Transverse colon (tissue), 4 donors: ENCODE measurements around the gene GPX4. TPM values are rescaled to one million over a fixed set of nuclear protein-coding genes. Genes with fewer than 3 reads are reported as not detected.

Experiments
- DNase-seq: peaks from one replicate; pipeline ENCODE4 v3.0.0-alpha.2; 2019
- H3K27ac ChIP-seq, 4 donors: fragments of 200-600 bp; sonication (generic); 2 replicates each; pipeline ENCODE4 v1.5.1; 2016 to 2018; ENCODE audit warnings: inconsistent platforms in 4 of 4
- H3K27me3 ChIP-seq: fragments of 200-600 bp; sonication (generic); 2 replicates; pipeline ENCODE4 v1.5.1; 2017; ENCODE audit warnings: inconsistent platforms
- H3K36me3 ChIP-seq, 4 donors: fragments of 200-600 bp; sonication (generic); 2 replicates each; pipeline ENCODE4 v1.5.1; 2017 to 2019; ENCODE audit warnings: inconsistent platforms in 4 of 4
- H3K4me1 ChIP-seq, 4 donors: fragments of 200-600 bp; sonication (generic); 2 replicates each; pipeline ENCODE4 v1.5.1; 2017 to 2020; ENCODE audit warnings: inconsistent platforms in 4 of 4
- H3K4me3 ChIP-seq, 4 donors: fragments of 200-600 bp; sonication (generic); 1 replicate in 1 of 4; 2 replicates in 3 of 4; pipeline versions ENCODE4 v1.5.1 to v1.6.1; 2017 to 2019; ENCODE audit warnings: inconsistent platforms in 4 of 4
- H3K9me3 ChIP-seq, 2 donors: fragments of 200-600 bp; sonication (generic); 2 replicates each; pipeline ENCODE4 v1.5.1; 2017 to 2019; ENCODE audit warnings: inconsistent platforms in 2 of 2
- CTCF ChIP-seq, 5 experiments: fragments of 200-600 bp in 3 of 5; fragments of 450-650 bp in 2 of 5; sonication (generic) in 3 of 5; IDR thresholded peaks; 1 replicate in 2 of 5; 2 replicates in 3 of 5; pipeline ENCODE4 v1.5.1; 2016 to 2017; ENCODE audit warnings: antibody characterized with exemption in 5 of 5, inconsistent platforms in 3 of 5, mild to moderate bottlenecking in 2 of 5, moderate library complexity in 1 of 5
- EP300 ChIP-seq: sonication (generic); formaldehyde crosslinking; IDR thresholded peaks from one replicate; pipeline ENCODE4 v1.6.1; 2017; ENCODE audit warnings: antibody characterized with exemption, low read depth
- POLR2A ChIP-seq: fragments of 450-650 bp; IDR thresholded peaks from one replicate; pipeline ENCODE4 v1.6.1; 2016; ENCODE audit warnings: antibody characterized with exemption, mild to moderate bottlenecking, moderate library complexity
- POLR2AphosphoS5 ChIP-seq, 3 donors: sonication (generic); formaldehyde crosslinking; IDR thresholded peaks; one replicate each; pipeline ENCODE4 v1.6.1; 2016; ENCODE audit warnings: antibody characterized with exemption in 3 of 3
- WGBS, 2 donors: methylation state at CpG; one replicate each; pipeline ENCODE4 v1.1.5; 2018; ENCODE audit warnings: low coverage in 1 of 2; 5-methylcytosine and 5-hydroxymethylcytosine counted together
- in situ Hi-C, 4 donors: fragments of 200-750 bp; cut with MboI; loops; one replicate each; pipeline versions ENCODE4 v1.15.0 to v1.15.1; 2017; ENCODE audit warnings: low sequenced_read_pairs in 3 of 4, low pct_ligation_motif_present in 1 of 4, low pct_unique_long_range_greater_than_20kb in 1 of 4
- intact Hi-C: fragments of 100-400 bp; cut with DNase I; formaldehyde crosslinking; loops from one replicate; pipeline ENCODE4 v1.15.1; 2023; ENCODE audit warnings: low total_unique reads
- total RNA-seq, 4 donors: library from RNA; depleted of rRNA; stranded (reverse); fragments of >200 nt; gene quantifications; one replicate each; pipeline ENCODE4 v1.1.0, GENCODE V29; 2016

The GPX4 gene
- total RNA-seq, 4 donors from 2014 or later, result 115 to 426 (median 261) TPM

GRCh38 chr19:1136621-1137317, 33.0 kb downstream of the GPX4 start:
- intact Hi-C loops, result no loop called here
- H3K36me3 ChIP-seq, result no peaks in the 10 kb centered on the region
- no peak overlapping the region for H3K4me3 ChIP-seq
- H3K4me1 ChIP-seq, result peaks cover 24 to 43% (median 37%) of the 10 kb centered on the region in 4 donors
- TF ChIP-seq EP300, result no peak
- TF ChIP-seq POLR2AphosphoS5 (IDR thresholded peaks at IDR 0.05), result no peak
- no peak for TF ChIP-seq POLR2A
- no peak for TF ChIP-seq CTCF (IDR thresholded peaks at IDR 0.05)
- DNase-seq, result no peak
- in situ Hi-C loops, result no loop called here
- no peaks in the 10 kb centered on the region for H3K27me3 ChIP-seq
- no peaks in the 10 kb centered on the region for H3K9me3 ChIP-seq
- peak overlapping the region; percentile 73 to 85 (median 82) for H3K27ac ChIP-seq
- WGBS, 2 donors, result 49 to 100% methylated on average over 2 to 18 of the region's 25 CpGs

DNA sequence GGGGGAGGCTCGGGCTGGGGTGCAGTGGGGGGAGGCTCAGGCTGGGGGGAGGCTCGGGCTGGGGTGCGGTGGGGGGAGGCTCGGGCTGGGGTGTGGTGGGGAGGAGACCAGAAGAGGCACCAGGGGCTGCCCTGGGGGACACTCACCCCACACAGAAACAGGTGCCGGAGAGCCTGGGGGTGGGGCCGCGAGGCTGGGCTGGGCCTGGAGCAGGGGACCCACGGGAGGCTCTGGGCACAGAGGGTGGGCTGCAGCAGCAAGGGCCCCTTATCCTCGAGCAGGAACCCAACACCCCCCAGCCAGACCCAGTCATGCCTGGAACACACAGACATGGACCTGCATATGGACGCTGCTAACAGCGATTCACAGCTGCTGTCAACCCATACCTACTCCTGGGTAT, 34.3 kb downstream of the GPX4 start:
- H3K4me1 ChIP-seq, result peaks cover 16 to 33% (median 26%) of the 10 kb centered on the region in 4 donors
- TF ChIP-seq EP300 (no peak), CTCF (IDR thresholded peaks at IDR 0.05) (no peak), POLR2A (no peak), POLR2AphosphoS5 (IDR thresholded peaks at IDR 0.05) (no peak)
- no peak for DNase-seq
- intact Hi-C loops, result no loop called here
- in situ Hi-C loops, result no loop called here
- 80% methylated on average over 9 of the region's 11 CpGs; no CpG with 5 or more reads in 1 of the 2 donors for WGBS, 2 donors
- no peaks in the 10 kb centered on the region for H3K9me3 ChIP-seq
- H3K4me3 ChIP-seq, result no peak overlapping the region
- no peak overlapping the region for H3K27ac ChIP-seq
- H3K27me3 ChIP-seq, result no peaks in the 10 kb centered on the region
- peaks cover 0 to 8% (median 0%) of the 10 kb centered on the region in 4 donors for H3K36me3 ChIP-seq

DNA sequence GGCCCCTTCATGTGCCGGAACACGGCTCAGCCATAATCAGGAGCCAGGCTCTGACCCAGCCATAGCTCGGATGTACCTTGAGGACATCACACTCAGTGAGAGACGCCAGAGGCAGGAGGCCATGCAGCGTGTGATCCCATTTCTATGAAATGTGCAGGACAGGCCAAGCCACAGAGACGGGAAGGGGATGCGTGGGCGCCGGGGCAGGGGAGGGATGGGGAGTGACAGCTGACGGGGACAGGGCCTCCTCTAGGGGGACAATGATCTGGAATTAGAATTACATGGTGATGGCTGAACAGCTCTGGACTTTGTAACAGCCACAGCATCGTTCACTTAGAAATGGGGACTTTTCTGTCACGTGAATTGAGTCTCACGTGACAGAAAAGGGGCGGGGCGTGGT, 35.3 kb downstream of the GPX4 start:
- no peak for TF ChIP-seq POLR2A
- TF ChIP-seq CTCF (IDR thresholded peaks at IDR 0.05), result no peak
- no peak for TF ChIP-seq POLR2AphosphoS5 (IDR thresholded peaks at IDR 0.05)
- TF ChIP-seq EP300, result no peak

DNA sequence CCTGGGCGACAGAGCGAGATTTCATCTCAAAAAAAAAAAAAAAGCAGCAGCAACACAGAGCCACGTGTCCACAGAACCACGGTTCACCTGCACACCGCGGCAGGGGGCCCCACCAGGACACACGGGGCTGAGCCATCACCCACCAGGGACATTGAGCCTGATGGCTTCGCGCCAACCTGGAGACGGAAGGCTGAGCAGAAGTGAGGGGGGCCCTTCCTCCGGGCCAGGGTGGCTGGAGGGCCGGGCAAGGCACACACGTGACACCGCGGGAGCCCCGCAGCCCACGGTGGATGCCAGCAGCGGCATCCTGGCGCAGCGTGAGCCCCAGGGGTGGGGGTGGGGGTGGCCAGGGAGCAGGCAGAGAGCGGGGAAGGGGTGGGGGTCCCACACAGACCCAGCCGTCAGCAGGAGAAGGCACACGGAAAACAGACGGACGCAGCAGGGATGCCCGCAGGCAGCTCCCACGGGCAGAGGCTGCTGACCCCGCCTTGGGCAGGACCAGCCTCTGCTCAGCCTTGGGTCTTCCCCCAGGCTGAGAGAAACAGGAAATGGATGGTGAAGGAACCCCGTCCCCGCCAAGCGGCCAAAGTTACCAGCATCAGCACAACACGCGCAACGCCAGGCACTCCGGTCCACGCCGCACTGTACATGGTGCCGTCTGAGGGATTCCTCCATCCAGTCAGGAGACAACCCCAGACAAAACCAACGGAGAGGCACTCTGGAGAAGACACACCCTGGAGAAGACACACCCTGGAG, 36.7 kb downstream of the GPX4 start:
- DNase-seq, result no peak
- Histone ChIP-seq H3K9me3 (no peaks in the 10 kb centered on the region), H3K36me3 (peaks cover 0 to 12% (median 2%) of the 10 kb centered on the region in 4 donors), H3K4me3 (no peak overlapping the region), H3K4me1 (peaks cover 14 to 16% (median 15%) of the 10 kb centered on the region in 4 donors), H3K27ac (no peak overlapping the region), H3K27me3 (no peaks in the 10 kb centered on the region)
- intact Hi-C loops (no loop called here), in situ Hi-C loops (no loop called here)
- WGBS, 2 donors, result 88 to 100% methylated on average over 2 to 28 of the region's 39 CpGs
- no peak for TF ChIP-seq CTCF (IDR thresholded peaks at IDR 0.05)
- no peak for TF ChIP-seq POLR2AphosphoS5 (IDR thresholded peaks at IDR 0.05)
- no peak for TF ChIP-seq EP300
- TF ChIP-seq POLR2A, result no peak

More for the DNA sequence above, 35.3 kb downstream of the GPX4 start:
- no peaks in the 10 kb centered on the region for H3K27me3 ChIP-seq
- H3K4me1 ChIP-seq, result peaks cover 16 to 23% (median 19%) of the 10 kb centered on the region in 4 donors
- H3K9me3 ChIP-seq, result no peaks in the 10 kb centered on the region
- in situ Hi-C loops (no loop called here), intact Hi-C loops (no loop called here)
- no peak overlapping the region for H3K4me3 ChIP-seq
- H3K36me3 ChIP-seq, result peaks cover 0 to 12% (median 2%) of the 10 kb centered on the region in 4 donors
- WGBS, 2 donors, result 83 to 93% methylated on average over 5 to 15 of the region's 15 CpGs
- no peak for DNase-seq
- H3K27ac ChIP-seq, result no peak overlapping the region
